ENCODE measurements around the gene MARCHF5.
"Not testable (repeated sequence)": the region's sequence is repeated elsewhere in the genome, so short reads cannot be mapped to it uniquely, and the experiment has no call there.

MARCHF5 gene

DNA sequence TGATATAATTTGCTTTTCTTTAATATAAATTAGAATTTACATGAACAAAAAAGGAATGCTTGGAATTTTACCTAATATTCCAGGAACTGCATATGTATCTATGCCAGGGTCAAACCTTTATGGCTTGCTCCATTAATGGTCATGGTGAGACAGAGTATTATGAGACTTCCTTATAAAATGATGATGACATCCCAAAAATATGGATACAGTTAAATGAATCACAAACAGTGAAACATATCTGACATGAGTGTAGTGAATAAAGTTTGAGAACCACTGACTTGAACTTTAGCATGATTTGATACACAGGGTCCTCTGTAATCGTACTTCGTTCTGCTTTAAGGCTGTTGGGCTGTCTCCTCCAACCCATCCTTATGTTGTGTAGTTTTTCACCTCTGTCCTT lies 51.8 kb downstream of the MARCHF5 start:
- Histone ChIP-seq H3K4me1 (ENCODE audit: low read length) (no peaks in the 10 kb centered on the region), H4K20me1 (ENCODE audit: insufficient read depth, low read length) (no peaks in the 10 kb centered on the region), H3K27me3 (ENCODE audit: low read depth, low read length) (no peaks in the 10 kb centered on the region), H3K9me3 (ENCODE audit: insufficient read depth, low read length) (no peaks in the 10 kb centered on the region), H3K4me2 (ENCODE audit: low read length) (no peak overlapping the region), H3K27ac (ENCODE audit: low read length) (no peak overlapping the region), H3K9ac (ENCODE audit: low read length) (no peak overlapping the region), H3K4me3 (ENCODE audit: low read length) (no peak overlapping the region), H3K79me2 (ENCODE audit: low read length) (no peaks in the 10 kb centered on the region), H2AFZ (ENCODE audit: low read depth, low read length) (no peak overlapping the region), H3K36me3 (replicated peaks; ENCODE audit: low read depth, low read length) (no peaks in the 10 kb centered on the region)
- TF ChIP-seq, protein P1, sequence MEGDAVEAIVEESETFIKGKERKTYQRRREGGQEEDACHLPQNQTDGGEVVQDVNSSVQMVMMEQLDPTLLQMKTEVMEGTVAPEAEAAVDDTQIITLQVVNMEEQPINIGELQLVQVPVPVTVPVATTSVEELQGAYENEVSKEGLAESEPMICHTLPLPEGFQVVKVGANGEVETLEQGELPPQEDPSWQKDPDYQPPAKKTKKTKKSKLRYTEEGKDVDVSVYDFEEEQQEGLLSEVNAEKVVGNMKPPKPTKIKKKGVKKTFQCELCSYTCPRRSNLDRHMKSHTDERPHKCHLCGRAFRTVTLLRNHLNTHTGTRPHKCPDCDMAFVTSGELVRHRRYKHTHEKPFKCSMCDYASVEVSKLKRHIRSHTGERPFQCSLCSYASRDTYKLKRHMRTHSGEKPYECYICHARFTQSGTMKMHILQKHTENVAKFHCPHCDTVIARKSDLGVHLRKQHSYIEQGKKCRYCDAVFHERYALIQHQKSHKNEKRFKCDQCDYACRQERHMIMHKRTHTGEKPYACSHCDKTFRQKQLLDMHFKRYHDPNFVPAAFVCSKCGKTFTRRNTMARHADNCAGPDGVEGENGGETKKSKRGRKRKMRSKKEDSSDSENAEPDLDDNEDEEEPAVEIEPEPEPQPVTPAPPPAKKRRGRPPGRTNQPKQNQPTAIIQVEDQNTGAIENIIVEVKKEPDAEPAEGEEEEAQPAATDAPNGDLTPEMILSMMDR (IDR thresholded peaks at IDR 0.05; ENCODE audit: low read depth, low read length), result no peak
- TF ChIP-seq EZH2phosphoT487 (IDR thresholded peaks at IDR 0.05; ENCODE audit: low read depth), result no peak

DNA sequence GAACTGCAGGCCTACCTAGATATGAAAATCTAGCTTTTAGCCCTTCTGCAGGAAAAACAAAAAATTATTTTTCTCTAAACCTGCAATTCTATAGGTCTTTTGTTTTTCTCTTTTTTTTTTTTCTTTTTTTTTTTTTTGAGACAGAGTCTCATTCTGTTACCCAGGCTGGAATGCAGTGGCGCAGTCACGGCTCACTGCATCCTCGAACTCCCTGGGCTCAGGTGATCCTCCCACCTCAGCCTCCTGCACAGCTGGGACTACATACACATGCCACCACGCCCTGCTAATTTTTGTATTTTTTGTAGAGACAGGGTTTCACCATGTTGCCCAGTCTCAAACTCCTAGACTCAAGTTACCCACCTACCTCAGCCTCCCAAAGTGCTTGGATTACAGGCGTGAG lies 54.6 kb downstream of the MARCHF5 start:
- H3K4me3 ChIP-seq (ENCODE audit: low read length); H4K20me1 ChIP-seq (ENCODE audit: insufficient read depth, low read length); H3K9me3 ChIP-seq (ENCODE audit: insufficient read depth, low read length); H3K79me2 ChIP-seq (ENCODE audit: low read length); H3K4me2 ChIP-seq (ENCODE audit: low read length); H2AFZ ChIP-seq (ENCODE audit: low read depth, low read length); H3K27me3 ChIP-seq (ENCODE audit: low read depth, low read length); H3K36me3 ChIP-seq (replicated peaks; ENCODE audit: low read depth, low read length); H3K27ac ChIP-seq (ENCODE audit: low read length); H3K9ac ChIP-seq (ENCODE audit: low read length); H3K4me1 ChIP-seq (ENCODE audit: low read length): not testable (repeated sequence)

DNA sequence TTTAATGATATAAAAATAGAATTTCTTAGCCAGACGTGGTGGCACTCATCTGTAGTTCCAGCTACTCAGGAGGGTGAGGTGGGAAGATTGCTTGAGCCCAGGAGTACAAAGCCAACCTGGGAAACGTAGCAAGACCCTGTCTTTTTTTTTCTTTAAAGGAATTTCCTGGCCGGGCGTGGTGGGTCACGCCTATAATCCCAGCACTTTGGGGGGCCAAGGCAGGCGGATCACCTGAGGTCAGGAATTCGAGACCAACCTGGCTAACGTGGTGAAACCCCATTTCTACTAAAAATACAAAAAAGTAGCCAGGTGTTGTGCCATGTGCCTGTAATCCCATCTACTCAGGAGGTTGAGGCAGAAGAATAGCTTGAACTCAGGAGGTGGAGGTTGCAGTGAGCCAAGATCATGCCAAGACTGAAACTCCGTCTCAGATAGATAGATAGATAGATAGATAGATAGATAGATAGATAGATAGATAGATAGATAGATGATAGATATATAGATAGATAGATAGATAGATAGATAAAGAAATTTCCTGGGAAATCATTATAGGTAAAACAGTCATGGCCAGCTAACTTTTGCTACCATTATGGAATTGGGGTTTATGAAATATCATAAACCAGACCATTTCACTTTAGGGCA lies 56.2 kb downstream of the MARCHF5 start:
- H4K20me1 ChIP-seq (ENCODE audit: insufficient read depth, low read length), result not testable (repeated sequence)

DNA sequence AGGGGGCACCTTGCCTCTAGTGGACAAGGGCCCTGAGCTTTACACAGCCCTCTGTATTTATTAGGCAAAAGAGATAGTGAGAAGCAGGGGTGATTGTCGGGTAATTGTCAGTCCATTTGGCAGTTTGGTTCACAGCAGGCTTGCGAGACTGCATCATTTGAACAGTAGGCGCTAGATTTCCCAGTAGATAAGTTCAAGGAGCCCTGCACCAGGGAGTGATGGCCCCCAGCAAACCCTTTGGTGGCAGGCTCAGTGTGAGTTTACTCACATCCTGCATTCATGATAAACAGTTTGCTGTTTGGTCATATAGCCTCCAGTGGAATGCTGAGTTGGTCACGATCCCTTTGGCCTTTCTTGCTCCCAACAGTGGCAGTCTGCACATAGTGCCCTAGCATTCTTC lies 59.4 kb downstream of the MARCHF5 start:
- TF ChIP-seq, protein P1 (IDR thresholded peaks at IDR 0.05; ENCODE audit: low read depth, low read length), result no peak
- TF ChIP-seq EZH2phosphoT487 (IDR thresholded peaks at IDR 0.05; ENCODE audit: low read depth), result no peak
- no peaks in the 10 kb centered on the region for H3K9me3 ChIP-seq (ENCODE audit: insufficient read depth, low read length)

More for the DNA sequence above, 56.2 kb downstream of the MARCHF5 start:
- not testable (repeated sequence) for H3K4me2 ChIP-seq (ENCODE audit: low read length); H3K36me3 ChIP-seq (replicated peaks; ENCODE audit: low read depth, low read length); H2AFZ ChIP-seq (ENCODE audit: low read depth, low read length); H3K4me3 ChIP-seq (ENCODE audit: low read length); H3K27me3 ChIP-seq (ENCODE audit: low read depth, low read length); H3K4me1 ChIP-seq (ENCODE audit: low read length); H3K79me2 ChIP-seq (ENCODE audit: low read length); H3K9ac ChIP-seq (ENCODE audit: low read length); H3K9me3 ChIP-seq (ENCODE audit: insufficient read depth, low read length); H3K27ac ChIP-seq (ENCODE audit: low read length)

DNA sequence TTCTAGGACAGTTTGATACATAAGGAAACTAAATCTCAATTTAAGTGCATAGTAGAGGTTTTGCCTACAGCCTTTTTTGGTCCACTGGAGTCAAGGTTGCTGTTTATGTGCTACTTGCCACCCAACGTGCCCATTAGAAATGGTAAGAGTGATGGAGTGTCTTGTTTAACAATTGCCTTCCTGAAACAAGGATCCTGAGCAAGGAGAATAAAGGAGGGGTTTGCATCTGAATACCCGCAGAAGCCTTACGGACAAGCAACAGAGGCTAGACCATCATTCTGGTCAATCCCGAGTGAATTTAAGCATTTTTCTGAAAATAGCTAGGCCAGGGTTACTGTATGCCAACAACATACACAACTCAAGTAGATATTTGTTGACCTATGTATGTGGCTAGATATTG lies 63.6 kb downstream of the MARCHF5 start:
- Histone ChIP-seq H3K4me3 (ENCODE audit: low read length) (no peak overlapping the region), H3K4me1 (ENCODE audit: low read length) (no peaks in the 10 kb centered on the region), H3K27ac (ENCODE audit: low read length) (no peak overlapping the region), H3K9me3 (ENCODE audit: insufficient read depth, low read length) (no peaks in the 10 kb centered on the region), H3K79me2 (ENCODE audit: low read length) (no peaks in the 10 kb centered on the region), H3K36me3 (replicated peaks; ENCODE audit: low read depth, low read length) (peaks cover 2% of the 10 kb centered on the region), H2AFZ (ENCODE audit: low read depth, low read length) (no peak overlapping the region), H3K27me3 (ENCODE audit: low read depth, low read length) (no peaks in the 10 kb centered on the region), H3K4me2 (ENCODE audit: low read length) (no peak overlapping the region), H3K9ac (ENCODE audit: low read length) (no peak overlapping the region), H4K20me1 (ENCODE audit: insufficient read depth, low read length) (no peaks in the 10 kb centered on the region)
- TF ChIP-seq, protein P1 (IDR thresholded peaks at IDR 0.05; ENCODE audit: low read depth, low read length), result no peak
- TF ChIP-seq EZH2phosphoT487 (IDR thresholded peaks at IDR 0.05; ENCODE audit: low read depth), result no peak

More for the DNA sequence above, 59.4 kb downstream of the MARCHF5 start:
- H3K9ac ChIP-seq (ENCODE audit: low read length), result no peak overlapping the region
- H4K20me1 ChIP-seq (ENCODE audit: insufficient read depth, low read length), result no peaks in the 10 kb centered on the region
- H3K27ac ChIP-seq (ENCODE audit: low read length), result no peak overlapping the region
- no peaks in the 10 kb centered on the region for H3K27me3 ChIP-seq (ENCODE audit: low read depth, low read length)
- no peak overlapping the region for H2AFZ ChIP-seq (ENCODE audit: low read depth, low read length)
- H3K4me2 ChIP-seq (ENCODE audit: low read length), result no peak overlapping the region
- no peaks in the 10 kb centered on the region for H3K79me2 ChIP-seq (ENCODE audit: low read length)
- H3K4me3 ChIP-seq (ENCODE audit: low read length), result no peak overlapping the region
- peaks cover 3% of the 10 kb centered on the region for H3K36me3 ChIP-seq (replicated peaks; ENCODE audit: low read depth, low read length)
- H3K4me1 ChIP-seq (ENCODE audit: low read length), result no peaks in the 10 kb centered on the region

All from OCI-LY3 (cell line).